GM10847 (cell line): Measurements from ENCODE around the gene BAHCC1.

Experiments used
- POLR2A ChIP-seq: IDR thresholded peaks from 2 replicates; pipeline ENCODE4 v1.6.1; 2011; ENCODE audit not compliant: insufficient read length; ENCODE audit errors: extremely low read depth

Gene BAHCC1

DNA sequence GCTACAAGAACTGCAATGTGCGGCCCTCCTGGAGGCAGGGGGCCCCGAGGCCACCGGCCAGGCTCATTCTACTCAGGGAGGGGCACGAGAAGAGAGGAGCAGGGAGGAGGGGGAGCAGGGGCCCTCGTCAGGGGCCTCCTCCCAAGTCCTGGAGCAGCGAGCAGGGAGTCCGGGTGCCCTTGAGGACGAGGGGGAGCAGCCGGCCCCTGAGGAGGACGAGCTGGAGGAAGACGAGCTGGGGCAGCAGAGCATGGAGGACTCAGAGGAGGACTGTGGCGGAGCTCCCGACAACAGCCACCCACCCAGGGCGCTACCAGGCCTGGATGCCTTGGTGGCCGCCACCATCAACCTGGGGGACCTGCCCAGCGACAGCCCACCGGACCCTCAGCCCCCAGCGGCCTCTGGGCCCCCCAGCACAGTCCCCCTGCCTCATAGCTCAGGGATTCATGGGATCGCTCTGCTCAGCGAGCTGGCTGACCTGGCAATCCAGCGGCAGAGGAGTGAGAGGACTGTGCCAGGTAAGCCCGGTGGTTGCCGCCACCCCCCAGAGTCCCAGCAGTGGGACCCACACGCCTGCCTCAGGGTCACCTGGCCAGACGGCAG lies 52.2 kb downstream of the BAHCC1 start:
- TF ChIP-seq POLR2A: no peak

DNA sequence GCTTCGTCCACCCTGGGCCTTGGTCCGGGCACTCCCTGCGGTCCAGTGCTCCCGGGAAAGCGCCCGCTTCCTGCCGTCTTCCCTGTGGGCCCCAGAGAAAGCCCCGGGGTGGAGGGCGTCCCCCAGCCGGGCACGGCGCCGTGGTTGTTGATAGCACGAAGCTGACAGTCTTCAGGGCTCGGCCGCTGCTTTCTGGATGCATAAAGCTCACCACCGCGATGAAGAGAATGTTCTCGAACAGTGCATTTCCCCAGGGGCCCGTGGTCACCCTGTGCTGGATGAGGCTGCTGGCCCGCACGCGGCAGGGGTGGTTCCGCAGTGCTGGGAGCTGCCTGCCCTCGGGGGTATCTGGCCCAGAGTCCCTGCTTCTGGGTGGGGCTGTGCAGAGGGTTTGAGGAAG lies 53.2 kb downstream of the BAHCC1 start:
- no peak for TF ChIP-seq POLR2A

DNA sequence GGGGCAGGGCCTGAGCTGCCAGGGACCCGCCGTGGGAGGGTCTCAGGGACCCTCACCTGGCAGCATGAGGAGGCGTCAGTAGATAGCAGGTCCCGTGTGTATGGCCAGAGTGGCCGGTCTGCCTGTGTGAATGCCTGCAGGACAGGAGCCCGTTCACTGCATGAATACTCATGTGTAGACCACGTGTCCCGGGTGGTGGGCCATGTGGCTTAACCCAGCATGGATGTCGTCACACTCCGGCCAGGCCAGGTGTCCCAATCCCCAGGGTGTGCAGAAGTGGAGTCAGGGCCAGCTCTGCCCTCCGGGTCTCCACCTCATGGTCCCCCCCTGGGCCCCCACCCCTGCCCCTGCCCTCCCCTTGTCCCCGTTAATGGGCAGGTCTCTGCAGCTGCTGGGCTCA lies 53.7 kb downstream of the BAHCC1 start:
- TF ChIP-seq POLR2A: no peak

DNA sequence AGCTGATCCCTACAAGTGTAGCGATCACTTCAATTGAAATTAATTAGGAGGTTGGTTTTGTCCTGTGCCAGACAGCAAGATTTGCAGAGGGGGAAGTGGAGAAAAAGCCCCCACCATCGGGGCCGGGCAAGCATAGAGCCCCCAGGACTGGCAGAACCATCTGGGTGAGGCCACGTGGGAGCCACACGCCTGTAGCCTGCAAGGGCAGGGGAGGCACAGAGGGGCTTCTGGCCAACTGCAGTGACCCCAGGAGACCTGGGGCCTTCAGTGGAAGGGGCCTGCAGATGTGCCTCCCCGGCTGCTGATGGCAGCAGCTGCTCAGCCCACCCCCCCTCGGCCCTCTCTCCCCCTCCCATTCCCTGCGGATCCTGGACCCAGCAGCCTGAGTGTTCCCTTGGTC lies 54.1 kb downstream of the BAHCC1 start:
- TF ChIP-seq POLR2A: no peak

DNA sequence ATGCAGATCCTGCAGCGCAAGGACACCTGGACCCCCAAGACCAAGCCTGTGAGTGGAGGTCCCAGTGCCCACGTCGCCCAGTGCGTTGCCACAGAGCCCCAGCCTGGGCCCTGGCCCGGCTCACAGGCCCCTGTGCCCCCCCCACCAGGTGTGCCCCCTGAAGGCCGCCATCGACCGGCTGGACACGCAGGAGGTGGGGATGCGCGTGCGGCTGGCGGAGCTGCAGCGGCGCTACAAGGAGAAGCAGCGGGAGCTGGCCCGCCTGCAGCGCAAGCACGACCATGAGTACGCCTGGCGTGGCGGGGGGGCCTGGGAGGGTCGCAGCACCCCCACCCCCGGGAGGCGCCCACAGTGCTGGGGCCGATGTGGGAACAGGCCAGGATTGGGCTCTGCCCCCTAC lies 56.6 kb downstream of the BAHCC1 start:
- TF ChIP-seq POLR2A: no peak

DNA sequence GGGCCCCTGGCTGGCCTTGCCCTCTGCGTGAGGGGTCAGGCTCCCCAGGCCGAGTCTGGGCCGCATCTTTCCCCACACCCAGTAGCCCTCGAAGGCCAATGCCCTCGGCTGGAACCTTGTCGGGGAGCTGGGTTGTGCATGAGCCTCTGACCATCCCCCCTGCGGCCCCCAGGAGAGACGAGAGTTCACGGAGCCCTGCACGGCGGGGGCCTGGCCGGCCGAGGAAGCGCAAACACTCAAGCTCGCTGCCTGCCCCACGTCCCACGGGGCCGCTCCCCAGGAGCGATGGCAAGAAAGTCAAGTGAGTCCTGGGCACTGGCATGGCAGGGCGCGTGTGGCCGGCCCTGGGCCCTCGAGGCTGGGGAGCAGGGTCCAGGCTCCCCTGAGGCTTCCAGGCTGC lies 57.3 kb downstream of the BAHCC1 start:
- TF ChIP-seq POLR2A: no peak

DNA sequence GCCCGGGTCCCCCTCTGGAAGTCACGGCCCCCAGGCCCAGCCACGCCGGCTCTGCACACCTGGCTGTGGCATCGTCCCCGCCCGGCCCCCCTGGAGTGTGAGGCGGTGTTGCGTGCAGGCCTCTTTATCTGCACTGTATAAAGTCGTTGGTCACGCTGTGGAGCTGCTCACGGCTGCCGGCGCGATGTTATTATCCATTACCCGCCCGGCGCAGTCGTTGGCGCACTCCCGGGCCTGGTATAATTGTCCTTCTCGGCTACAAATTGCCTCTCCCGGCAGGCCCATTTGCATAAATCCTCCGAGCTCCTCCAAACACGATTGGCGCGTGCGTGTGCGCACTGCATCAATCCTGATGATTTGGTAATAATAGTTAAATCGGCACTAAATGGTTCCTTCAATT lies 57.8 kb downstream of the BAHCC1 start:
- no peak for TF ChIP-seq POLR2A

DNA sequence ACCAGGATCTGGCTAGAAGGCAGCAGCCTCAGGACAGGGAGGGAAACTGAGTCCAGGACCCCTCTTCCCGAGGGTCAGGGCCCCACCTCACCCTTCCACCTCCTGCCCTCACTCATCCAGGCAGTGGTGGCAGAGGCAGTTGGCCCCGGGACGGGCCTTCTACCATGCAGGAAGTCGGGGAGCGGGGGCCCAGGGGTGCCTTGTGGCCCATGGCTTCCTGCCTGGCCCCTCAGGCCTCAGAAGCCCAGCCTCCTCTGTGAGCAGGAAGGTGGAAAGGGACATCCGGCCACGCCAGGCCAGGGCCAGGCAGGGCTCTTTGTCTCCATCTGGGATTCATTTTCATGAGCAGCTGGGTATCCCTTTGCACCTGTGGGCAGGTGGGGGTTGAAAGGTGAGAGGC lies 58.5 kb downstream of the BAHCC1 start:
- no peak for TF ChIP-seq POLR2A

DNA sequence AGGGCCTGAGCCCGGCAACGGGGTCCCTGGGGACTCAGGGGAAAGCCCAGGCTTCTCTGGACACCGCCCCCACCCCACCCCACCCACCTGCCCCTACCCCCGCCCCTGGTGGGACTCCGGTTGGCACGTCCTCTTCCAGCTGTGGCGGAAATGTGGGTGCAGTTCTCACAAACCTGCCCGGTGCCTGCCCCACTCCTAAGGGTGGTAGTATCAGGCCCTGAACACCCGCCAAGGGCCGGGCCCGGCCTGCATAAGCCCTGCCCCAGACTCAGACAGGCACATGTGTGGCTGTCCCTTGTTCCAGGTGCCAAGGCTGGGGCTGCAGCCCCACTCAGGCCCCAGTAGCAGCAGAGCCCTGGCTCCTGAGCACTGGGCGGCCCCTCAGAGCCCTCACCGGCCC lies 59.2 kb downstream of the BAHCC1 start:
- TF ChIP-seq POLR2A: no peak

DNA sequence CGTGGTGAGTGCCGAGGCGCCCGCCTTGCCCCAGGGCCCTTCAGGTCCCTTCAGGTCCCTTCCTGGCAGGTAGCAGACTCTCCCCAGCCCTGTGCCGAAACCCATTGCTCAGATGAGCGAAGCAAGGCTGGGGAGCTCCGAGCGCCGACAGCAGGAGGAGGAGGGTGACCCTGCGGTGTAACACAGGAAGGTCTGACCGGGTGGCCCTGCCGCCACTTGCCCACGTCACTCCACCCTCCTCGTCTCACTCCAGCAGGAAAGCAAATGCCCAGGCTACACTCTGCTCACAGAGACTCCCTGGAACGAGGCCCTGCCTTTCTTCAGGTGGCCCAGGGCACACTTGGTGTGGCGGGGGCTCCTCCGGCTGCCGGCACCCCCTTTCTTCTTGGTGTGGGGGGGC lies 60.1 kb downstream of the BAHCC1 start:
- TF ChIP-seq POLR2A: no peak

DNA sequence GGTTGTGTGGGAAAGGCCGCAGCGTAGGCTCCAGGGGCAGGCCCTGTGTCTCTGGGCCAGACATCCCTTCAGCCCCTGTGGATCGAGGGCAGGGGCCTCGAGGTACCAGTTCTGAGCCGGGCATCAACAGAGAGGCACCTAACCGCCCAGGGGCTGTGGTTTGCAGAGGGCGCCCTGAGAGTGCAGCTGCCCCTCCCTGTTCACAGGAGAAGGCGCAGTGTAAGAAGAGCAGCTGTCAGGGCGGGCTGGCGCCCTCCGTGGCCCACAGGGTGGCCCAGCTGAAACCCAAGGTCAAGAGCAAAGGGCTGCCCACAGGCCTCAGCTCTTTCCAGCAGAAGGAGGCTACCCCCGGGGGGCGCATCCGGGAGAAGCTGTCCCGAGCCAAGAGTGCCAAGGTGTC lies 60.8 kb downstream of the BAHCC1 start:
- TF ChIP-seq POLR2A: no peak

DNA sequence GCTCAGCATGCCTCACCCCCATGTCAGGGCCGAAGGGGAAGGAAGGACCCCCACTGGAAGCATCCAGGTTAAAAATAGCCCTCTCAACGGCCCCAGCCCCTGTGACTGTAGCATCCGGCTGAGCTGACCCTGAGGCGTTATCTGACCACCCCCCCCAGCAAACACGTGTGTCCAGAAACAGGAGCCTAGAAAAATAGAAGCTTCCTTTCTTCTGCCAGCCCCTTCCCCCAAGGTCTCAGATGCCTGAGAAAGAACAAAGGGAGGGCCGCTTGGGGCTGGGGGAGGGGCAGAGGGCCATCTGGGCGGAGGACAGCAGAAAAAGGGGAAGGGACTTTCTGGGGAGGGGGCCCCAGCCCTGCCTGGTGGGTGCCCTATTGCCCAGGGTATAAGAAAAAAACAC lies 61.5 kb downstream of the BAHCC1 start:
- TF ChIP-seq POLR2A: no peak

DNA sequence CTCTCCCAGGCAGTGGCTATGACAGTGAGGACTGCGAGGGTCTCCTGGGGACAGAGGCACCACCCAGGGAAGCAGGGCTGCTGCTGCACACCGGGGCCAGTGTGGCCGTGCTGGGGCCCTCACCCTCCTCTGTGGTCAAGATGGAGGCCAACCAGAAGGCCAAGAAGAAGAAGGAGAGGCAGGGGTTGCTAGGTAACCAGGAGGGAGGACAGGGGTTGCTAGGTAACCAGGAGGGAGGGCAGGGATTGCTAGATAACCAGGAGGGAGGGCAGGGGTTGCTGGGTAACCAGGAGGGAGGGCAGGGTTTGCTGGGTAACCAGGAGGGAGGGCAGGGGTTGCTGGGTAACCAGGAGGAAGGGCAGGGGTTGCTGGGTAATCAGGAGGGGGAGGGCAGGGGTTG lies 62.1 kb downstream of the BAHCC1 start:
- no peak for TF ChIP-seq POLR2A

DNA sequence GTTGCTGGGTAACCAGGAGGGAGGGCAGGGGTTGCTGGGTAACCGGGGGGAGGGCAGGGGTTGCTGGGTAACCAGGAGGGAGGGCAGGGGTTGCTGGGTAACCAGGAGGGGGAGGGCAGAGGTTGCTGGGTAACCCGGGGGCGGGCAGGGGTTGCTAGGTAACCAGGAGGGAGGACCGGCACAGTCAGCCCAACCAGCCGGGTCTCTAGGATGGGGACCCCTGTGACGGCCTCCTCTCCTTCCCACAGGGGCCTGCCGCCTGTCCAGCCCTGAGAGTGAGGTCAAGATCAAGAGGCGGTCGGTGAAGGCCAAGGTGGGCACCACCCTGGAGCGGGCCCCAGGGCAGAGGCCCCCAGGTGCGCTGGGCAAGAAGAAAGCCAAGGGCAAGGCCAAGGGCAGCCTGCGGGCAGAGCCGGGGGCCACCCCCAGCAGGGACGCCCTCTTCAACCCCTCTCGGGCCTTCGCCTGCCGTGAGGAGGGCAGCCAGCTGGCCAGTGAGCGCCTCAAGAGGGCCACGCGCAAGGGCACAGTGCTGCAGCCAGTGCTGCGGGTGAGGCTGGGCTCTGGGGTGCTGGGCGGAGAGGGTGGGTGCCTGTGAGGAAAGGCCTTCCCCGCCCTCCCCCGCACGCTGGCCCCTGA lies 62.8 kb downstream of the BAHCC1 start:
- TF ChIP-seq POLR2A: no peak

DNA sequence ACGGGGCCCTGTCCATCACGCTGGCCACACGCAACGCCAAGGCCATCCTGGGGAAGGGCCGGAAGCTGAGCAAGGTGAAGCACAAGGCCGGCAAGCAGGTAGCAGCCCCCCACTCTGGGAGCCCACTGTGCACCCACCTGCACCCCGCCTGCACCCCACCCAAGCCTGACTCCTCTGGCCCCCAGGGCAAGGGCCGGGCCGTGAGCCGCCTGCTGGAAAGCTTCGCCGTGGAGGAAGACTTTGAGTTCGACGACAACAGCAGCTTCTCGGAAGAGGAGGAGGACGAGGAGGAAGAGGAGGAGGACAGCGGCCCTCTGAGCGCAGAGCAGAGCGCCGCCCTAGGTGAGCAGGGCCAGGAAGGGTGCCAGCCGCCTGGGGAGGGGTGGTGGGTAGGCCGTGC lies 63.4 kb downstream of the BAHCC1 start:
- no peak for TF ChIP-seq POLR2A

DNA sequence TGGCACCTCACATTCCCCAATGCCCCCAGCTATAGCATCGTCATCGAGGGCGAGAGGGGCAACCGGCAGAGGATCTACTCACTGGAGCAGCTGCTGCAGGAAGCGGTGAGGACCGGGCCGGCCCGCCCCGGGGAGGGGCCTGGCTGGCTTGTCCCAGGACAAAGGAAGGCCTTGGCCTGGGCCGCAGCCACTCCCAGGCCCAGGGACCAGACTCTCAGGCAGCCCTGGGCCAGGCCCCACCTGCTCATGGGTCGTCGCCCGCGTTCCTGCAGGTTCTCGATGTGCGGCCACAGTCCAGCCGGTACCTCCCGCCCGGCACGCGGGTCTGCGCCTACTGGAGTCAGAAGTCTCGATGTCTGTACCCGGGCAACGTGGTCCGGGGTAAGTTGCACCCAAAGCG lies 64.0 kb downstream of the BAHCC1 start:
- TF ChIP-seq POLR2A: no peak

DNA sequence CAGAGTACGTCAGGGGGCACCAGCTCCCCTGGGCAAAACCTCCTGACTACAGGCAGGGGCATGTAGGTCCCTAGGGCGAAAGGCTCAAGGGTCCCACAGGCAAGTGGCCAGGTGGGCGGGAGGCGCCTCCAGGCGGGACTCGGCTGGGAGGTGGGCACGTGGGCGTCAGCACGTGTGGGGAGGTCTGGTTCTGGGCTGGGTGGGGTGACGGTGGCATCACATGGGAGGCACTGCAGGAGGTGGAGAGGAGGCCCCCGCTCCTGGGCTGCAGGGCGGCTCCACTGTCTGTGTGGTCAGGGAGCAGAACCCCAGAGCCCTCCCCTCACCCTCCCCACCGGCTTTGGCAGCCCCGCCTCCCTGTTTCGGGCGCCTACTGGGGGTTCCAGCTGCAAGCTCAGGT lies 64.6 kb downstream of the BAHCC1 start:
- TF ChIP-seq POLR2A: no peak
